ENCODE data around the gene ARHGAP10.
"Not testable (repeated sequence)": the region's sequence is repeated elsewhere in the genome, so short reads cannot be mapped to it uniquely, and the experiment has no call there.

The ARHGAP10 gene

GRCh38 chr4:148074462-148074861, 342.6 kb downstream of the ARHGAP10 start:
- DNase-seq = no peak

- no peak for DNase-seq
These were observed 343.6 kb downstream of the ARHGAP10 start for GRCh38 chr4:148075438-148075837.

DNA sequence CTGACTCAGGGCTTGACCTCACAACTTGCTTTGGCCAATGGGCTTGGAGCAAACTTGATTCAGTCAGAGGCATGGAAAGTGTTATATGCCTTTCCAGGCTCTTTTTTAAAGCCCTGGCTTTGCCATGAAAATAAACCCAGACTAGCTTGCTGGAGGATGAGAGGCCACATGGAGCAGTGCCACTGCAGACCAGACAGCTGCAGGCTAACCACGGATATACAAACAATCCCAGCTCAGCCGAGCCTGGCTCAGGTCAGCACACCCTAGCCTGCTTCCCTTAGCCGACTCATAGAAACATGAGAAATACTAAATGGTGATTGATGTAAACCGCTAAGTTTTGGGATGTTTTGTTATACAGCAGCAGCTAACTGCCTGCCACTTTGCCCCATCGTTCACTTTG, 345.1 kb downstream of the ARHGAP10 start:
- DNase-seq = no peak

GRCh38 chr4:148077581-148077980, 345.7 kb downstream of the ARHGAP10 start:
- DNase-seq = no peak

- no peak for DNase-seq
These were observed 346.2 kb downstream of the ARHGAP10 start for GRCh38 chr4:148078061-148078460.

DNA sequence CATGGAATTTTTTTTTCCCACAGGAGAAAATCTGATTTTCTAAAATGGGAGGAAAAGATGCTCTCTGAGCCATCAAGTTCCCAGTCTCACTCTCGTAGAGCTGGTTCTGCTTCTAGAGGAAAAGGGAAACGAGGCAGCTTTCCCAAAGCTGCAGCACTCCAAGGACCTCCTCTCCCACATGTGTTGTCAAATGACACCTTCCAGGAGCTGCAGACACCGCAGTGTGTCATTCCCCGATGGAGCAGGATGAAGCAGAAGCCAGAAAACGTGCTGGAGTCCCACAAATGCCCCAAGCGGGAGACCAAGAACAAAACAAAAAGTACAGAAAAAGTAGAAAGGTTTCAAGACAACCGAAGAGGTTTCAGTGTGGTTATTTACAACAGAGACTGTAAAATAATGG, 348.1 kb downstream of the ARHGAP10 start:
- DNase-seq = no peak

GRCh38 chr4:148081267-148081666, 349.4 kb downstream of the ARHGAP10 start:
- no peak for DNase-seq

- DNase-seq = no peak
These were observed 349.9 kb downstream of the ARHGAP10 start for GRCh38 chr4:148081745-148082144.

DNA sequence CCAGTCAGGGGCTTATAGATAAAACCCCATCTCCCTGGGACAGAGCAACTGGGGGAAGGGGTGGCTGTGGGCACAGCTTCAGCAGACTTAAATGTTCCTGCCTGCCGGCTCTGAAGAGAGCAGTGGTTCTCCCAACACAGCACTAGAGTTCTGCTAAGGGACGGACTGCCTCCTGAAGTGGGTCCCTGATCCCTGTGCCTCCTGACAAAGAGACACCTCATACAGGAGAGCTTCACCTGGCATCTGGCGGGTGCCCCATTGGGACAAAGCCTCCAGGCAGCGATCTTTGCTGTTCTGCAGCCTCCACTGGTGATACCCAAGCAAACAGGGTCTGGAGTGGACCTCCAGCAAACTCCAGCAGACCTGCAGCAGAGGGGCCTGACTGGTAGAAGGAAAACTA, 351.2 kb downstream of the ARHGAP10 start:
- not testable (repeated sequence) for DNase-seq

DNA sequence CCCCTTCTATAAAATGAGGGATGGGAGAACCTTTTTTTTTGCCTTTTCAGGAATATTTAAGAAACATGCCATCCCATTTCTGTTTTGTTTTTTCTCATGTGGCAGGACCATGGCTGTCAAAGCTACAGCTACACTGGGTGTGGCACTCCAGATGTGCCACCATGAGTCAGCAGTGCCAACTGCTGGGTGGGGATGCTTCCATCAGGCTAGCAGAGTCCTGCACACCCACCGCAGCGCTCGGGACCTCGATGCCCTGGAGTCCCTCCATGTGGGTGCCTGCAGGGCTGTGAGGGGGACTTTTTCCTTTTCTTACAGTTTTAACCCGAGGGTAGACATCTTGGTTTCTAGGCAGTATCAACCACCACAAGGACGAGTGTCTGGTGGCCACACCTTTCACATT, 357.7 kb downstream of the ARHGAP10 start:
- DNase-seq = no peak

- DNase-seq = no peak
These were observed 358.1 kb downstream of the ARHGAP10 start for GRCh38 chr4:148090029-148090428.

GRCh38 chr4:148090503-148091476, 358.9 kb downstream of the ARHGAP10 start:
- no peak for DNase-seq

- DNase-seq = no peak
These were observed 360.0 kb downstream of the ARHGAP10 start for GRCh38 chr4:148091896-148092295.

GRCh38 chr4:148092316-148093014, 360.6 kb downstream of the ARHGAP10 start:
- DNase-seq = no peak

DNA sequence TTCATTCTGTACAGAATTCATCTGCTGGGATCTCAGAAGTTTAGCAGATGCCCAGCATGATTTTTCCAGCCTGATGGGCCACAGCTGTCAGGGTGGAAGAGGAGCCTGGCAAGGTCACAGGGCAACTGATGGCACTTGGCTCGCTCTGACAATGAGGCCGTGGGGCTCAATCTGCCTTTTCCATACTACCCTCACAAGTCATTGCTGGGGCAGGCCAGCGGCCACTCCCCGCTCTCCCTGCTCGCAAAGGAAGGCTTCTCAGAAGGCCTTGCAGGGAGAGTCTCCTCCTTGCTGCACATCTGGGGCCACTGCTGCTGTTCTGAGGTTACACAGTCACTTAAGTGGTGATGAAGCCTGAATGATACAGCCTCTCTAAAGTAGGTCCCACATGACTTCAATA, 361.2 kb downstream of the ARHGAP10 start:
- no peak for DNase-seq

- DNase-seq = no peak
These were observed 362.3 kb downstream of the ARHGAP10 start for GRCh38 chr4:148094149-148094548.

DNA sequence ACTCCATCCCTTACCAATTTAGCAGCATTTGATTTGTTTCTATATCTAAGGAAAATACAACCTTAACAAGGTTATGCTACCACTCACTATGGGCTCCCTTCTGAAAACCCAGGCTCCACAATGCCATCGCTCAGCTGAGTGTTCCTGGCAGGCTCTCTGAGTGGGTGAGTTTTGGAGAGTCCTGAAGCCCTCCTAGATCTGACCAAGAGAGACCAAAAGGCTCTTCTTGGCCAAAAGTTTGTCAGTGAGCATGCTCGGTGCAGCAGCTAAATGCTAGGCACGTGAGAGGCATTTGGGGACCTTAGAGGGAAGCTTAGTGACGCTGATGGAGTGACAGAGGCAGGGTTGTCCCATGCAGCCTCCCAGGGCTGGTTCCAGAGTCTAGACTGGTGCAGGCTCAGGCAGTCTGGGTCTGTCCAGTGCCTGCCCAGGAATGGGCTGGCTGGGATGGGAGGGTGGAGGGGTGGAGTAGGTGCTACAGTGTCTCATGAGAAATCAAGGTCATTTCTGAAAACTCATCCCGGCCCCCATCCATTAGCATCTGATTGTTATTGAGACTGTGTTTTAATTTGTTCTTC, 363.5 kb downstream of the ARHGAP10 start:
- DNase-seq = no peak

GRCh38 chr4:148097801-148098200, 365.9 kb downstream of the ARHGAP10 start:
- no peak for DNase-seq

DNA sequence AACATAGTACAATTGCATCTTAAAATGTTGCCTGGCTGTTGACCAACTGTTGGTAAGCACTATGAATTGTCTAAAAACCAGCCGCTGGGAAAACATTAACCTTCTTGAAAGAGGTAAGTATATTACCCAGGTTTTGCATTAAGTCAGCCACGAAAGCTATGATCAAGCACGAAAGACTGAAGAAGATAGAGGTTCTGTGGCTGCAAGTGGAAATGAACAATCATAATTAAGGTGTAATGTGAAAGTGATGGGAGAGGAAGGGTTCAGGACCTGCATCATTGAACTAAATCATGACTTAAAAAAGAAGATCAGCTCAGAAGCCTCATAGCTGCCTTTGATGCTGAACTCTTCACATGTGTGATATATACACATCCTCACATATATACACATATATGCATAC, 369.3 kb downstream of the ARHGAP10 start:
- DNase-seq = no peak

DNA sequence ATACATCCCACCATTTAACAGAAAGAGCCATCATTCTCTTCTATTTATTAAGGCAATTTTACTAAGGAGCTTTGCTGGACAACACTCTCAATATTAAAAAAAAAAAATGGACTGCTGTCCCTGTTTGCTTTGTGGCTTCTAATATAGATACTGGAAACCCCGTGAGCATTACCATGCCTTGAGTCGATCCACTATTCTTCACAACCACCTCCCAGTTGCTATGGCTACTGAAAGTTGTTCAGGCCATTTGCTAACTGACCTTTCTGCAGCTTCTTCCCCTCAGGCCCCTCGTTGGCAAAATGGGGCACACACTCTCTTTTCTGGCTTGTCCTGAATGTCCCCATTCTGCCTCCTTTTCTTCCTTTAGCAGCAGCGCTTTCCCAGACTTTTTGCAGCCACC, 369.9 kb downstream of the ARHGAP10 start:
- DNase-seq = no peak

DNA sequence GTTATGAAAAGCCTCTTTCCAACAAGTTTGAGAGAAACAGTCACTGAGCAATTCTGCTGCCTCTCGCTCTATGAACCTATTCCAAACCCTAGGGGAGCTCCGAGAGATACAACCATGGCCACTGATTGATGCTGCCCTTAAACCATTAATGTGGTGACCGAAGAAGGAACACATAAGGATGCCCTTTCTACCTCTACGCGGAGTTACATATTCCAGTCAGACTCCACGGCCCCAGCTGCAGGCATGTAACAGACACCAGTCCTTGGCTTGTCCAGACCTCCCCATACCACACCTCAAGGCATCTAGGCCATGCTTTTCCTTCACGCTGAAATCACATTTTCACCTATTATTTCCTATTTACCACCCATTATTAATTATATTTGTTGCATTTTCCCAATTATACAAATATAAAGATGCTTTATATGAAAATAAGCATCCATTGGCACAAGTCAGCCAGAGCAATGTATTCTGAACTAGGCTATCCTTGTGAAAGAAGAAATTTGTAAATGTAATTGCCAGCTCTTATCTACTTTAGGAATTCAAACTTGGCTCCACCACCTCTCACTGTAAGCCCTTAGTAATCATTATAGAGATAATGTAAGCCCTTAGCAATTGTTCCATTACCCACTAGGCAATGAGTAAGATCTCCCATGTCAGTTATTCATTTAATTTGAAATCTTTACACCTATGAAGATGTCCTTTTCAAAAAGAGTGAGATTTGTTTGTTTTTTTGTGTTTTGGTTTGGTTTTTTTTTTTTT, 371.9 kb downstream of the ARHGAP10 start:
- DNase-seq = no peak

DNA sequence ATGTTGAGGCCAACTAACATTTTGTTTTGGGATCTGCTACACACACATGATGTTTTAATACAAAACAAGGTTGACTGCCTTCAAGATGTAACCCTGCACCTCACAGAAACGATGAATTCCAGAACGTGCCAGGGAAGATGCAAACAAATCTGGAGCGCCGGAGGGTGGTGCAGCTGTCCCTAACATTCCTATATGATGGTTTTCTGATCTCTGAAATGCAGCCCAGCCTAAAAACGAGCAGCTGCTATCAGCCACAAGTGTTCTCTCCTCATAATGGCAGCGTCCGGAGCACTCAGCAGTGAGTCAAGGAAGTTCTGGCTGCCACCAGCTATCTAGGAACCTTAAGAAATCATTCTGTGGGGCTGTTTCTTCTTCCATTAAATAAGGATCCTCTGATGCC, 376.9 kb downstream of the ARHGAP10 start:
- DNase-seq = no peak

DNA sequence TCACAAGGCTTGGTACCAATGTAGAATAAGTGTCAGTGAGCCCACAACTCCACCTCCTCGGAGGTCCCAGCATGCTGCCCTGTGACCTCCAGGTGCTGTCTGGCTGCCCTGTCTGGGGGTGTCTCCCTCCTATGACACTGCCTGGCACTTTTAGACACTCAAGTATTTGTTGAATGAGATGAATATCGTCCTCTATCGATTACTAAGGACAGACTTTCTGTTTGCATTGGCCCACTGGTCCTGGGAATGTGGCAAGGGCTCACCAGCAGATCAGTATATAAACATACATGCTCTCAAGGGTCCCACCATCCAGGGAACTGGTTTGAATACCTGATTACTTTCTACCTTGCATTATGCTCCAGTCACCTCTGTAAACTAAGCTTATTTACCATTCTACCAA, 377.3 kb downstream of the ARHGAP10 start:
- no peak for DNase-seq

Measured in NCI-H1048 (cell line).